ENCODE measurements around the gene CELA2B. TPM values are rescaled to one million over a fixed set of nuclear protein-coding genes. Genes with fewer than 3 reads are reported as not detected.

CELA2B gene
- total and polyA plus RNA-seq, 9 of the 15 experiments (the other 6 are each of a cell fraction or from before 2014, with no cell fraction given), result 0.25 to 2.1 (median 0.38) TPM; not detected in 5

DNA sequence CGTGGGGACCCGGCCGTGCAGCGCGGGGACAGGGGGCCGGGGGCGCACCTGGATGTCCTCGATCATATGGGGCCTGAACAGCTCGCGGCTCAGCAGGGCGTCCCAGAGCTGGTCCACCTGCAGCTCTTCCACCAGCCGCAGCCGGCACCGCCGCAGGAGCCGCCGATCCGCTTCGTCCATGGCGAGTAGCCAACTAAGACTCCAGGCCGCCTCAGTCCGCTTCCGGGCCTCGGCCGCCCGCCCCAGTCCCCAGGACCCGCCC, 48.0 kb downstream of the CELA2B start, which contains the start of gene CASP9 (continued):
- TF ChIP-seq, protein P1, sequence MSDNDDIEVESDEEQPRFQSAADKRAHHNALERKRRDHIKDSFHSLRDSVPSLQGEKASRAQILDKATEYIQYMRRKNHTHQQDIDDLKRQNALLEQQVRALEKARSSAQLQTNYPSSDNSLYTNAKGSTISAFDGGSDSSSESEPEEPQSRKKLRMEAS (CRISPR knock-in tag; IDR thresholded peaks at IDR 0.05), result peak; percentile 36
- 0 out of 2 replicates have a peak, but pooled peaks have one; percentile 15 for TF ChIP-seq BHLHE40 (IDR thresholded peaks at IDR 0.05; ENCODE audit: low read length)
- peak; percentile 87 for TF ChIP-seq POLR2AphosphoS5 (IDR thresholded peaks at IDR 0.05; ENCODE audit: control insufficient read depth, insufficient read depth, low read depth, low read length)
- TF ChIP-seq, protein P2, sequence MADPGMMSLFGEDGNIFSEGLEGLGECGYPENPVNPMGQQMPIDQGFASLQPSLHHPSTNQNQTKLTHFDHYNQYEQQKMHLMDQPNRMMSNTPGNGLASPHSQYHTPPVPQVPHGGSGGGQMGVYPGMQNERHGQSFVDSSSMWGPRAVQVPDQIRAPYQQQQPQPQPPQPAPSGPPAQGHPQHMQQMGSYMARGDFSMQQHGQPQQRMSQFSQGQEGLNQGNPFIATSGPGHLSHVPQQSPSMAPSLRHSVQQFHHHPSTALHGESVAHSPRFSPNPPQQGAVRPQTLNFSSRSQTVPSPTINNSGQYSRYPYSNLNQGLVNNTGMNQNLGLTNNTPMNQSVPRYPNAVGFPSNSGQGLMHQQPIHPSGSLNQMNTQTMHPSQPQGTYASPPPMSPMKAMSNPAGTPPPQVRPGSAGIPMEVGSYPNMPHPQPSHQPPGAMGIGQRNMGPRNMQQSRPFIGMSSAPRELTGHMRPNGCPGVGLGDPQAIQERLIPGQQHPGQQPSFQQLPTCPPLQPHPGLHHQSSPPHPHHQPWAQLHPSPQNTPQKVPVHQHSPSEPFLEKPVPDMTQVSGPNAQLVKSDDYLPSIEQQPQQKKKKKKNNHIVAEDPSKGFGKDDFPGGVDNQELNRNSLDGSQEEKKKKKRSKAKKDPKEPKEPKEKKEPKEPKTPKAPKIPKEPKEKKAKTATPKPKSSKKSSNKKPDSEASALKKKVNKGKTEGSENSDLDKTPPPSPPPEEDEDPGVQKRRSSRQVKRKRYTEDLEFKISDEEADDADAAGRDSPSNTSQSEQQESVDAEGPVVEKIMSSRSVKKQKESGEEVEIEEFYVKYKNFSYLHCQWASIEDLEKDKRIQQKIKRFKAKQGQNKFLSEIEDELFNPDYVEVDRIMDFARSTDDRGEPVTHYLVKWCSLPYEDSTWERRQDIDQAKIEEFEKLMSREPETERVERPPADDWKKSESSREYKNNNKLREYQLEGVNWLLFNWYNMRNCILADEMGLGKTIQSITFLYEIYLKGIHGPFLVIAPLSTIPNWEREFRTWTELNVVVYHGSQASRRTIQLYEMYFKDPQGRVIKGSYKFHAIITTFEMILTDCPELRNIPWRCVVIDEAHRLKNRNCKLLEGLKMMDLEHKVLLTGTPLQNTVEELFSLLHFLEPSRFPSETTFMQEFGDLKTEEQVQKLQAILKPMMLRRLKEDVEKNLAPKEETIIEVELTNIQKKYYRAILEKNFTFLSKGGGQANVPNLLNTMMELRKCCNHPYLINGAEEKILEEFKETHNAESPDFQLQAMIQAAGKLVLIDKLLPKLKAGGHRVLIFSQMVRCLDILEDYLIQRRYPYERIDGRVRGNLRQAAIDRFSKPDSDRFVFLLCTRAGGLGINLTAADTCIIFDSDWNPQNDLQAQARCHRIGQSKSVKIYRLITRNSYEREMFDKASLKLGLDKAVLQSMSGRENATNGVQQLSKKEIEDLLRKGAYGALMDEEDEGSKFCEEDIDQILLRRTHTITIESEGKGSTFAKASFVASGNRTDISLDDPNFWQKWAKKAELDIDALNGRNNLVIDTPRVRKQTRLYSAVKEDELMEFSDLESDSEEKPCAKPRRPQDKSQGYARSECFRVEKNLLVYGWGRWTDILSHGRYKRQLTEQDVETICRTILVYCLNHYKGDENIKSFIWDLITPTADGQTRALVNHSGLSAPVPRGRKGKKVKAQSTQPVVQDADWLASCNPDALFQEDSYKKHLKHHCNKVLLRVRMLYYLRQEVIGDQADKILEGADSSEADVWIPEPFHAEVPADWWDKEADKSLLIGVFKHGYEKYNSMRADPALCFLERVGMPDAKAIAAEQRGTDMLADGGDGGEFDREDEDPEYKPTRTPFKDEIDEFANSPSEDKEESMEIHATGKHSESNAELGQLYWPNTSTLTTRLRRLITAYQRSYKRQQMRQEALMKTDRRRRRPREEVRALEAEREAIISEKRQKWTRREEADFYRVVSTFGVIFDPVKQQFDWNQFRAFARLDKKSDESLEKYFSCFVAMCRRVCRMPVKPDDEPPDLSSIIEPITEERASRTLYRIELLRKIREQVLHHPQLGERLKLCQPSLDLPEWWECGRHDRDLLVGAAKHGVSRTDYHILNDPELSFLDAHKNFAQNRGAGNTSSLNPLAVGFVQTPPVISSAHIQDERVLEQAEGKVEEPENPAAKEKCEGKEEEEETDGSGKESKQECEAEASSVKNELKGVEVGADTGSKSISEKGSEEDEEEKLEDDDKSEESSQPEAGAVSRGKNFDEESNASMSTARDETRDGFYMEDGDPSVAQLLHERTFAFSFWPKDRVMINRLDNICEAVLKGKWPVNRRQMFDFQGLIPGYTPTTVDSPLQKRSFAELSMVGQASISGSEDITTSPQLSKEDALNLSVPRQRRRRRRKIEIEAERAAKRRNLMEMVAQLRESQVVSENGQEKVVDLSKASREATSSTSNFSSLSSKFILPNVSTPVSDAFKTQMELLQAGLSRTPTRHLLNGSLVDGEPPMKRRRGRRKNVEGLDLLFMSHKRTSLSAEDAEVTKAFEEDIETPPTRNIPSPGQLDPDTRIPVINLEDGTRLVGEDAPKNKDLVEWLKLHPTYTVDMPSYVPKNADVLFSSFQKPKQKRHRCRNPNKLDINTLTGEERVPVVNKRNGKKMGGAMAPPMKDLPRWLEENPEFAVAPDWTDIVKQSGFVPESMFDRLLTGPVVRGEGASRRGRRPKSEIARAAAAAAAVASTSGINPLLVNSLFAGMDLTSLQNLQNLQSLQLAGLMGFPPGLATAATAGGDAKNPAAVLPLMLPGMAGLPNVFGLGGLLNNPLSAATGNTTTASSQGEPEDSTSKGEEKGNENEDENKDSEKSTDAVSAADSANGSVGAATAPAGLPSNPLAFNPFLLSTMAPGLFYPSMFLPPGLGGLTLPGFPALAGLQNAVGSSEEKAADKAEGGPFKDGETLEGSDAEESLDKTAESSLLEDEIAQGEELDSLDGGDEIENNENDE (IDR thresholded peaks at IDR 0.05; ENCODE audit: low read depth, low read length), result no peak
- TF ChIP-seq PHB2 (IDR thresholded peaks at IDR 0.05; ENCODE audit: low read depth), result no peak
- TF ChIP-seq EGR1 (conservative IDR thresholded peaks at IDR 0.05), result peak; percentile 72
